Measurements from ENCODE around the gene CMSS1.

CMSS1 gene

GRCh38 chr3:99864289-99864688 is 46.6 kb downstream of the CMSS1 start:
- no peak for TF ChIP-seq CTCF (IDR thresholded peaks at IDR 0.05; ENCODE audit: insufficient read depth, low read length, missing control alignments)
- DNase-seq (ENCODE audit: low read depth, low spot score) = no peak
- no peak overlapping the region for H3K4me3 ChIP-seq (ENCODE audit: low read depth, low read length)
- ChIA-PET CTCF (interaction anchor here (1.2 to 1.5 kb wide), 2 partner anchors 21 to 210 kb away, joined by 3 to 4 read pairs; no protein-coding TSS in a partner anchor), POLR2A (no interaction called here)

- ChIA-PET CTCF (interaction anchor here (1.5 kb wide), 1 partner anchor 22 kb away, joined by 4 read pairs; no protein-coding TSS in a partner anchor), POLR2A (no interaction called here)
- no peak for DNase-seq (ENCODE audit: low read depth, low spot score)
- no peak overlapping the region for H3K4me3 ChIP-seq (ENCODE audit: low read depth, low read length)
- no peak for TF ChIP-seq CTCF (IDR thresholded peaks at IDR 0.05; ENCODE audit: insufficient read depth, low read length, missing control alignments)
These were observed 47.7 kb downstream of the CMSS1 start for GRCh38 chr3:99865321-99865720.

- H3K4me3 ChIP-seq (ENCODE audit: low read depth, low read length) = no peak overlapping the region
- DNase-seq (ENCODE audit: low read depth, low spot score) = no peak
- ChIA-PET POLR2A (interaction anchor here (0.6 kb wide), 1 partner anchor 136 kb away, joined by 3 read pairs; no protein-coding TSS in a partner anchor), CTCF (no interaction called here)
- TF ChIP-seq CTCF (IDR thresholded peaks at IDR 0.05; ENCODE audit: insufficient read depth, low read length, missing control alignments) = no peak
These were observed 48.6 kb downstream of the CMSS1 start for GRCh38 chr3:99866261-99866761.

- CTCF ChIA-PET = interaction anchor here (1.0 to 1.4 kb wide), 4 partner anchors 24 to 201 kb away, joined by 4 to 6 read pairs (median 4); no protein-coding TSS in a partner anchor
- POLR2A ChIA-PET = interaction anchor here (0.5 kb wide), 1 partner anchor 178 kb away, joined by 3 read pairs; no protein-coding TSS in a partner anchor
- TF ChIP-seq CTCF (IDR thresholded peaks at IDR 0.05; ENCODE audit: insufficient read depth, low read length, missing control alignments) = no peak
- no peak for DNase-seq (ENCODE audit: low read depth, low spot score)
- no peak overlapping the region for H3K4me3 ChIP-seq (ENCODE audit: low read depth, low read length)
These were observed 50.1 kb downstream of the CMSS1 start for GRCh38 chr3:99867594-99868310.

GRCh38 chr3:99868311-99868646 is 50.6 kb downstream of the CMSS1 start:
- ChIA-PET CTCF (interaction anchor here (1.0 to 1.4 kb wide), 4 partner anchors 24 to 201 kb away, joined by 4 to 6 read pairs (median 4); no protein-coding TSS in a partner anchor), POLR2A (interaction anchor here (0.5 kb wide), 1 partner anchor 178 kb away, joined by 3 read pairs; no protein-coding TSS in a partner anchor)
- no peak overlapping the region for H3K4me3 ChIP-seq (ENCODE audit: low read depth, low read length)
- DNase-seq (ENCODE audit: low read depth, low spot score) = no peak
- no peak for TF ChIP-seq CTCF (IDR thresholded peaks at IDR 0.05; ENCODE audit: insufficient read depth, low read length, missing control alignments)

- TF ChIP-seq CTCF (IDR thresholded peaks at IDR 0.05; ENCODE audit: insufficient read depth, low read length, missing control alignments) = no peak
- CTCF ChIA-PET = interaction anchor here (1.2 to 1.6 kb wide), 4 partner anchors 9 to 387 kb away, joined by 3 to 6 read pairs (median 4); no protein-coding TSS in a partner anchor
- POLR2A ChIA-PET = no interaction called here
- H3K4me3 ChIP-seq (ENCODE audit: low read depth, low read length) = no peak overlapping the region
- DNase-seq (ENCODE audit: low read depth, low spot score) = no peak
These were observed 52.0 kb downstream of the CMSS1 start for GRCh38 chr3:99869621-99870020.
